Measurements from ENCODE around the gene RBFOX1.

- TF ChIP-seq POLR2A (IDR thresholded peaks at IDR 0.05) (no peak), CTCF (IDR thresholded peaks at IDR 0.05) (no peak)
Measured at GRCh38 chr16:7579454-7579853, 246.8 kb downstream of the RBFOX1 start.

All from heart left ventricle (tissue), 13 donors.